ENCODE measurements around the gene CNPY4.

Gene CNPY4

DNA sequence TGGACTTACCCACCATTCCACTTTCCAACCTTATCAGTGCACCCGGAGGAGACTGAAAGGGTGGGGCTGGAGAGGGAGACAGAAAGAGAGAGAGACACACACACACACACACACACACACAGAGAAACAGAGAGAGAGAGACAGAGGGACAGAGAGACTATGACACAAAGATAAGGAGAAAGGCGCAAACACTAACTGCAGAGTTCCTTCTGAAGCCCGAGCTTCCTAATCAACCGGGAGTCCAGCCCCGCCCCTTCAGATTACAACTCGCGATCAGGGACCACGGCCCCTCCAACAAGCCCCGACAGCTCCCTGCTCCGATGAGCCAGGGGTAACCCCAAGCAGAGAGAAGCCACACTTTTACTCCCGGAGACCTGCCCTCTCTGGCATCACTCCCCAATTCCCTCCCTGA lies 48.5 kb downstream of the CNPY4 start:
- no peak for DNase-seq (ENCODE audit: low read depth in 2 of 2)

DNA sequence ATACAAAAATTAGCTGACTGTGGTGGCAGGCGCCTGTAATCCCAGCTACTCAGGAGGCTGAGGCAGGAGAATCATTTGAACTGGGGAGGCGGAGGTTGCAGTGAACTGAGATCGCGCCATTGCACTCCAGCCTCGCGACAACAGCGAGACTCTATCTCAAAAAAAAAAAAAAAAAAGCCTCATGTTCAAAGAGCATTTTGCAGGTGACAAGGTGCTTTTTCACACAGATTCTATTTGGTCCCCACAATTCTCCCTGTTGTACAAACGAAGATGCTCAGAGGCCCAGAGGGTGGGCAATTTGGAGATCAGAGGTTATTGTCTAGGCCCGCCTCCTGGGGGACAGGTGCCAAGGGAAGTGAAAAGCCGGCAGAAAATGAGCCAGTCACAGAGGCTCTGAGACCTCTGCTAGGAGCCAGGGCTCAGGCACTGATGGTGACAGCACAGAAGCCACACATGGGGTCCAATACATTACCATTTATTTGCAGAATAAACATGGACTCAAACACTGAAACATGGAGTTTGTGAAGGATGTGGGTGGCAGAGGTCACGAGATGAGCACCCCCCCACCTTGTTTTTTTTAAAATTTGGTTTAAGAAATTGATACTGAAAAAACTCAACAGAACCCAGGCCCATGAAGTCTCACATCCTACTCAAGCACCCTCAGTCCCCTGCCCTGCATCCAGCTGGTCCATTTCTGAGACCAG lies 49.9 kb downstream of the CNPY4 start:
- DNase-seq (ENCODE audit: low read depth in 2 of 2), result no peak

DNA sequence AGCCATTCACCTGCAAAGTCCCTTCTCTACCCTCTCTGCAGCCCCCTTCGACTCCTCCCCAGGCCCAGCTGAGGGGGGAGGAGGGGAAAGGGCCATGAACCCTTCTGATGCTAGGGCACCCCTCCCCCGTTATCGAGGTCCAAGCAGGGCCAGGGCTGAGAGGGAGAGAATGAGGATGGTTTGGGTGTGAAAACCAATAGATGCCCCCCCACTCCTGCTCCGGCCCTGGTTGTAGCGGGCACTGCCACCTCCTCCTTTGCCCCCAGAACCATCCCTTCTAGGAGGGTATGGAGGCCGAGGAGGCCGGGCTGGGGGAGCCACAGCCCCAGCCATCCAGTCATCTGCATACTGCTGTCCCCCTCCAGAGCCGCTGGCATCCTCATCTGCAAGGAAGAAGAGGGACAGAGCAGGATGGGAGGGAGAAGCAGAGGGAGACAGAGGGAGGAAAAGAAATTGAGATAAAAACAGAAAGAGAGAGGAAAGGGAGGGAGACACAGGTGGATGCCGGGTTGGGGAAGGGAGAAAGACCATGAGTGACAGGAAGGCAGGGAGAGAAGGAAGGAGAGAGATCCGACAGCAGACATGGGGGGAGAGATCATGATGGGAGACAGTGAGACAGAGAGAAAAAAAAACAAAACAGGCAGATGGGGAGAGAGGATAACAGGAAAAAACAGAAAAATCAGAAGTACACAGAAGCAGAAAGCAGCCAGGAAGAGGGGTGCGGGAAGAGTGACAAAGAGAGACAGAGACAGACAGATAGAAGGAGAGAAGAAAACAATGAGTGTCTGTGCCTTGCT lies 50.9 kb downstream of the CNPY4 start:
- no peak for DNase-seq (ENCODE audit: low read depth in 2 of 2)

DNA sequence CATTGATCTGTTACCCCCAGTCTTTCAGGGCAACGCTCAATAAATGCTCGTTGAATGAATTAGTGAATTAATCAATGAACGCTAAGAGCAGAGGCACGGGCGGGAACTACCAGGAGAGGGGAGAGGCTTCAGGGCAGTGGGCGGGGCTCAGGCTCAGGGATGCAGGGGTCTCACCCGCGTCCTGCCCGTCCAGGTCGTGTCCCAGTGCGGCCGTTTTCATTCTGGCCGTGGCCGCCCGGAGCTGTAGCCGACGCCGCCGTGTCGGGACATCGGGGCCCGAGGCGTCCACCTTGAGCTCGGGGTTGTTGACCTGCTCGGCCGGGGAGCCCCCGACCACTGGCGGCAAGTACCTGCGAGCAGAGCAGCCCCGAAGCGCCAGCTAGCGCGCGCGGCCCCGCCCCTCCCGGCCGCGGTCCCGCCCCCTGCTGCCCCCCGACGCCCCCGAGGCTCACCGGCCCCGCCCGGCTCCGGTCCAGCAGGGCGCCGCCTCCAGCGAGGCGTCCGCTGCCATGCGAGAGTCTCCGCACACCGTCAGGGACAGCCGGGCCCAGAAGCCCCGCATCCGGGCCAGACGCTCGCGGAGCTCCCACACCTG lies 51.8 kb downstream of the CNPY4 start:
- DNase-seq (ENCODE audit: low read depth in 2 of 2), result no peak

DNA sequence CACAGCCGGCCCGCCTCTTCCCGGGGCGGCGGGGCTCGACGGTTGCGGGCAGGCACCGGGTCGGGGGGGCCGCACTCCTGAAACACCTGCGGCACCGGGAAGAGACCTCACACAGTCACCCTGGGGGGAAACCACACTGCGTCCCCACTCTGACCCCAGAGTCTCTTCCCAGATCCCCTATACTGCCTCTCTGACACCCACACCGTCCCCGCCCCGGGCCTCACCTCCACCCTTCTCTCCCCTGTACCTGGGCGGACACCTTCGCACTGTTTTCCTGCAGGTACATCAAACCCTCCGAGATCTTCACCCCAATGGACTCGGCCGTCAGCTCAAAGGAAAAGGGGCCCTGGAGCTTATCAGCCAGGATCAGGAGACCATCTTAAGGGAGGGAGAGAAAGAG lies 52.4 kb downstream of the CNPY4 start:
- no peak for DNase-seq (ENCODE audit: low read depth in 2 of 2)

DNA sequence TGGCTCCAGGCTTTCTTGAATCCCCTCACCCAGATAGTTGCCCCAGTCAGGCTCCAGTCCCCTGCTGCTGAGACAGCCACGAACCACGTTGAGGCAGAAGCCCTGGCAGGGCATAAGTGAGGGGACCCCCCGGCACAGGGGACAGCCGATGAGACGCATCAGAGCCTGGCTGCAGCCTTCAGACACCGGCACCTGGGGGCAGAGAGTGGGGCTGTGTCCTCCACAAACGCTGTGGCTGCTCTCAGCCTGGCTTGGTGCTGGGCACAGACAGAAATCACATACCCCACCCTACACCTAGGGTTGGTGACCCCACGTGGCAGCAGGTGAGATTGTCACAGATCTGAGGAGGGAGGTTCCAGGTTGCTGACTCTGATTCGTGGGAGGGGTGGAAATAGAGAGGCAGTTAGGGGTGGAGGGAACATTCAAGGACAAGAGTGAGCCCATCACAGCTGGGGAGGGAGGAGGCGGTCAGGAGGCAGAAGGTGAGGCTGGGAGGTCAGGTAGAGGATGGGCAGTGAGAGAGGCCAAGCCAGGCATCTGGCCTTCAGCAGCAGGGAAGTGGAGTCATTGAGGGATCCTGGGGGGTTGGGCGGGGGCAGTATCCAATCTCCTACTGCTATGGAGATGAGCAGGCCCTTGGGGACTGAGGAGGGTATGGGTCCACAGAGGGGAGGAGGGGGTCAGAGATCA lies 54.5 kb downstream of the CNPY4 start:
- no peak for DNase-seq (ENCODE audit: low read depth in 2 of 2)

DNA sequence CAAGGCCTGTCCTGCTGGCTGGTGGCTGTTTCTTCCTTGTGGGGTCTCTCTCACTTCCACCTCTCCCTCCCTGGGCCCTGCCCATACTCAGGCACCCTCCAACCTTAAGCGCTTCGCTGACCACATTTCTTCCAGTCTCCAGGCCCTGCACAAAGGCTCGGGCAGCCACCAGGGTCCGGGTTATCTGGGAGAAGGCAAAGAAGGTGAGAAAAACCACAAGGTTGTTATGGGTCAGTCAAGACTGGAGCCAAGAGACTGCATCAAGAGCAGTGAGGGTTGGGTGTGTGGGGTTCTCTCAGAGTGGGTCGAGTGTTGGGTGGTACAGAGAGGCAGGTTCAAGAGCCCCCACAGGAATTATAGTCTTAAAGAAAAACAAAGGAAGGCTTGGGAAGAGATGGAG lies 55.1 kb downstream of the CNPY4 start:
- no peak for DNase-seq (ENCODE audit: low read depth in 2 of 2)
